SK-N-SH (cell line): ENCODE results near the gene ZNF761.
A peak's percentile ranks its signal among the peaks of the same experiment; 100 is the strongest.

Source experiments
- ELF1 ChIP-seq: IDR thresholded peaks from 2 replicates; pipeline ENCODE4 v1.4.0; 2012
- EP300 ChIP-seq, 2 experiments: IDR thresholded peaks; 2 replicates each; pipeline versions ENCODE4 v1.4.0 to v1.6.1; 2012; ENCODE audit warnings: borderline replicate concordance in 1 of 2, low read depth in 1 of 2, low read length in 1 of 2
- FOSL2 ChIP-seq: IDR thresholded peaks from 2 replicates; pipeline ENCODE4 v1.4.0; 2012; ENCODE audit warnings: low read depth, mild to moderate bottlenecking, moderate library complexity, borderline replicate concordance
- JUND ChIP-seq: IDR thresholded peaks from 2 replicates; pipeline ENCODE4 v1.4.0; 2012
- MEF2A ChIP-seq: IDR thresholded peaks from 2 replicates; pipeline ENCODE4 v1.4.0; 2012; ENCODE audit warnings: low read depth, borderline replicate concordance
- POLR2AphosphoS5 ChIP-seq: IDR thresholded peaks from 2 replicates; pipeline ENCODE4 v1.6.1; 2012; ENCODE audit warnings: low read depth, low read length
- RFX5 ChIP-seq: IDR thresholded peaks from 2 replicates; pipeline ENCODE4 v1.6.1; 2012; ENCODE audit warnings: mild to moderate bottlenecking, improper control_type of control experiment, low read length
- SIN3A ChIP-seq: IDR thresholded peaks from 2 replicates; pipeline ENCODE4 v1.6.1; 2012; ENCODE audit warnings: low read depth, mild to moderate bottlenecking, low read length, moderate library complexity, borderline replicate concordance
- YY1 ChIP-seq: IDR thresholded peaks from 2 replicates; pipeline ENCODE4 v1.4.0; 2012; ENCODE audit warnings: low read depth, mild to moderate bottlenecking
- TF ChIP-seq, protein P1 (sequence below): fragments of 200-600 bp; sonication (generic); IDR thresholded peaks from 2 replicates; pipeline ENCODE4 v1.6.1; 2017; ENCODE audit warnings: antibody characterized with exemption, mild to moderate bottlenecking, moderate library complexity
- TF ChIP-seq, protein P2 (sequence below): IDR thresholded peaks from 2 replicates; pipeline ENCODE4; 2012

GRCh38 chr19:53431399-53432087, at the start of gene ZNF761:
- TF ChIP-seq, protein P1, sequence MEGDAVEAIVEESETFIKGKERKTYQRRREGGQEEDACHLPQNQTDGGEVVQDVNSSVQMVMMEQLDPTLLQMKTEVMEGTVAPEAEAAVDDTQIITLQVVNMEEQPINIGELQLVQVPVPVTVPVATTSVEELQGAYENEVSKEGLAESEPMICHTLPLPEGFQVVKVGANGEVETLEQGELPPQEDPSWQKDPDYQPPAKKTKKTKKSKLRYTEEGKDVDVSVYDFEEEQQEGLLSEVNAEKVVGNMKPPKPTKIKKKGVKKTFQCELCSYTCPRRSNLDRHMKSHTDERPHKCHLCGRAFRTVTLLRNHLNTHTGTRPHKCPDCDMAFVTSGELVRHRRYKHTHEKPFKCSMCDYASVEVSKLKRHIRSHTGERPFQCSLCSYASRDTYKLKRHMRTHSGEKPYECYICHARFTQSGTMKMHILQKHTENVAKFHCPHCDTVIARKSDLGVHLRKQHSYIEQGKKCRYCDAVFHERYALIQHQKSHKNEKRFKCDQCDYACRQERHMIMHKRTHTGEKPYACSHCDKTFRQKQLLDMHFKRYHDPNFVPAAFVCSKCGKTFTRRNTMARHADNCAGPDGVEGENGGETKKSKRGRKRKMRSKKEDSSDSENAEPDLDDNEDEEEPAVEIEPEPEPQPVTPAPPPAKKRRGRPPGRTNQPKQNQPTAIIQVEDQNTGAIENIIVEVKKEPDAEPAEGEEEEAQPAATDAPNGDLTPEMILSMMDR, result peak; percentile 38; the same call in 1 of the 2 replicates
- TF ChIP-seq YY1, result no peak
- TF ChIP-seq RFX5, result no peak
- TF ChIP-seq POLR2AphosphoS5, result peak; percentile 89
- no peak for TF ChIP-seq EP300 (IDR thresholded peaks at IDR 0.05; ENCODE audit: borderline replicate concordance in 1 of 2, low read depth in 1 of 2, low read length in 1 of 2)
- no peak for TF ChIP-seq FOSL2
- no peak for TF ChIP-seq SIN3A
- TF ChIP-seq ELF1, result peak; percentile 90
- TF ChIP-seq JUND, result no peak
- no peak for TF ChIP-seq MEF2A
- TF ChIP-seq, protein P2, sequence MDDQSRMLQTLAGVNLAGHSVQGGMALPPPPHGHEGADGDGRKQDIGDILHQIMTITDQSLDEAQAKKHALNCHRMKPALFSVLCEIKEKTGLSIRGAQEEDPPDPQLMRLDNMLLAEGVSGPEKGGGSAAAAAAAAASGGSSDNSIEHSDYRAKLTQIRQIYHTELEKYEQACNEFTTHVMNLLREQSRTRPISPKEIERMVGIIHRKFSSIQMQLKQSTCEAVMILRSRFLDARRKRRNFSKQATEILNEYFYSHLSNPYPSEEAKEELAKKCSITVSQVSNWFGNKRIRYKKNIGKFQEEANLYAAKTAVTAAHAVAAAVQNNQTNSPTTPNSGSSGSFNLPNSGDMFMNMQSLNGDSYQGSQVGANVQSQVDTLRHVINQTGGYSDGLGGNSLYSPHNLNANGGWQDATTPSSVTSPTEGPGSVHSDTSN, result no peak
